Measurements from ENCODE around the gene SBF2.

DNA sequence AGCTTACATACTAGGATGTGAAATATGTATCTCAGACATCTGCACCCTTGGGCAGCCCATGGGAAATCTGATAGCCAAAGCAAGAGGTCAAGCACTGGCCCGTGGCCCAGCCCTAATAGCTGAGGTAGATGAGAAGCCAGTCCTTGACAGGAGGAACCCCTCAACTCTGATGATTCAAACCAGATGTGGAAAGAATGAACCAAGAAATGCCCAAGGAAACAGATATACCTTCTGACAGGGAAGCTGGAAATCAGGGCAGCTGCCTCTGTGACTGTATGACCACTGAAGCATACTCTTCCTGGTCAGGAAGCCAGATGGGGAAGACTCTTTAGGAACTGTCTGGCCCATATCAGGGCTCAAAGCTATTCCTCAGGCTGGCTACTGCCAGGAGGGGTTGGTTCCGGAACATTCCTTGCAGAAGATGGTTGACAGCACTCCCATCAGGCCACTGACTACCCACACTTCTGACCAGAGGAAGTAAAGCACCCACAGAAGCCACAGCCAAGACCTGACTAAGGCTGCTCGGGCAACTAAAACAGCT is 506.0 kb downstream of the SBF2 start:
- TF ChIP-seq CTCF (IDR thresholded peaks at IDR 0.05) (no peak), POLR2A (IDR thresholded peaks at IDR 0.05) (no peak)
